ENCODE measurements around the gene MSI2. TPM values are rescaled to one million over a fixed set of nuclear protein-coding genes. Genes with fewer than 3 reads are reported as not detected.

The MSI2 gene
- total and polyA plus RNA-seq, 2 donors (not counting 1 experiment from before 2014, with no cell fraction given), result 16.1 to 196 TPM

DNA sequence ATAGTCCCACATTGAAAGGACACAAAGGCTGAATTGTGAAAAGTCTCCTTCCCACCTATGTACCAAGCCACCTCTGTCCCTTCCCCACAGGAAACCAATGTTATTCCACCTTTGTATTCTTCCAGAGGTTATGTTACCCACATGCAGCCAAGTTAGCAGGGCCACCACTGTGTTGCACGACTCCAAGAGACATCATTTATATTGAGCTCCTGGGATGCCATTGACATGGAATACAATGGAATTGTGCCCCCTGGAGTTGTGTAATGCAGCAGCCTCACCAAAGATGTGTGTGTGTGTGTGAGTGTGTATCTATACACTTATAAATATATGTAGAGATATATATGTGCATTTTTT lies 21.6 kb upstream of the MSI2 start:
- POLR2A ChIA-PET, result no interaction called here
- CTCF ChIA-PET, result no interaction called here
- Mint-ChIP-seq H3K27ac (no peak overlapping the region), H3K9me3 (ENCODE audit: insufficient read depth) (no peaks in the 10 kb centered on the region), H3K4me1 (no peaks in the 10 kb centered on the region), H3K4me3 (no peak overlapping the region), H3K27me3 (peaks cover 31% of the 10 kb centered on the region)
- no peaks in the 10 kb centered on the region for H4K20me1 ChIP-seq (ENCODE audit: control insufficient read depth, insufficient read depth, low read length, poor library complexity, severe bottlenecking)
- no peak overlapping the region for H3K4me3 ChIP-seq (ENCODE audit: control extremely low read depth in 1 of 5, extremely low read depth in 1 of 5, insufficient read depth in 1 of 5, low read depth in 2 of 5, low read length in 4 of 5)
- no peak for TF ChIP-seq EZH2 (IDR thresholded peaks at IDR 0.05; ENCODE audit: borderline replicate concordance, insufficient read depth, low read depth, low read length, poor library complexity, severe bottlenecking)
- TF ChIP-seq, protein P1, sequence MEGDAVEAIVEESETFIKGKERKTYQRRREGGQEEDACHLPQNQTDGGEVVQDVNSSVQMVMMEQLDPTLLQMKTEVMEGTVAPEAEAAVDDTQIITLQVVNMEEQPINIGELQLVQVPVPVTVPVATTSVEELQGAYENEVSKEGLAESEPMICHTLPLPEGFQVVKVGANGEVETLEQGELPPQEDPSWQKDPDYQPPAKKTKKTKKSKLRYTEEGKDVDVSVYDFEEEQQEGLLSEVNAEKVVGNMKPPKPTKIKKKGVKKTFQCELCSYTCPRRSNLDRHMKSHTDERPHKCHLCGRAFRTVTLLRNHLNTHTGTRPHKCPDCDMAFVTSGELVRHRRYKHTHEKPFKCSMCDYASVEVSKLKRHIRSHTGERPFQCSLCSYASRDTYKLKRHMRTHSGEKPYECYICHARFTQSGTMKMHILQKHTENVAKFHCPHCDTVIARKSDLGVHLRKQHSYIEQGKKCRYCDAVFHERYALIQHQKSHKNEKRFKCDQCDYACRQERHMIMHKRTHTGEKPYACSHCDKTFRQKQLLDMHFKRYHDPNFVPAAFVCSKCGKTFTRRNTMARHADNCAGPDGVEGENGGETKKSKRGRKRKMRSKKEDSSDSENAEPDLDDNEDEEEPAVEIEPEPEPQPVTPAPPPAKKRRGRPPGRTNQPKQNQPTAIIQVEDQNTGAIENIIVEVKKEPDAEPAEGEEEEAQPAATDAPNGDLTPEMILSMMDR (IDR thresholded peaks at IDR 0.05), result no peak
- DNase-seq (no peak), ATAC-seq (ENCODE audit: low read depth) (no peak)
- H3K36me3 ChIP-seq (replicated peaks in 1 of 2; ENCODE audit: control extremely low read depth in 1 of 2, control insufficient read depth in 1 of 2, extremely low read depth in 1 of 2, insufficient read depth in 2 of 2, low read length in 1 of 2), result no peaks in the 10 kb centered on the region
- H3K9ac ChIP-seq (ENCODE audit: low read length), result no peak overlapping the region
- WGBS (ENCODE audit: insufficient coverage), result no CpG with 5 or more reads among the region's 1 CpG
- H2AFZ ChIP-seq (ENCODE audit: insufficient read depth, low read depth, low read length, poor library complexity, severe bottlenecking), result no peak overlapping the region
- intact Hi-C loops (cut with micrococcal nuclease), result no loop called here
- no peaks in the 10 kb centered on the region for H3K9me3 ChIP-seq (ENCODE audit: control extremely low read depth in 1 of 3, control insufficient read depth in 2 of 3, insufficient read depth in 1 of 3, low read length in 2 of 3)
- no peaks in the 10 kb centered on the region for H3K79me2 ChIP-seq (ENCODE audit: control insufficient read depth, insufficient read depth, low read length)
- no peaks in the 10 kb centered on the region for H3K4me1 ChIP-seq (ENCODE audit: control insufficient read depth in 2 of 2, insufficient read depth in 2 of 2, low read length in 2 of 2)
- peaks cover 0 to 8% (median 3%) of the 10 kb centered on the region in 4 experiments for H3K27me3 ChIP-seq (replicated peaks in 1 of 4; ENCODE audit: control extremely low read depth in 1 of 4, control insufficient read depth in 3 of 4, insufficient read depth in 4 of 4, low read length in 3 of 4)
- H3K27ac ChIP-seq (ENCODE audit: low read length in 2 of 2), result no peak overlapping the region
- H3K4me2 ChIP-seq (replicated peaks; ENCODE audit: low read depth, low read length, poor library complexity, severe bottlenecking), result no peak overlapping the region

DNA sequence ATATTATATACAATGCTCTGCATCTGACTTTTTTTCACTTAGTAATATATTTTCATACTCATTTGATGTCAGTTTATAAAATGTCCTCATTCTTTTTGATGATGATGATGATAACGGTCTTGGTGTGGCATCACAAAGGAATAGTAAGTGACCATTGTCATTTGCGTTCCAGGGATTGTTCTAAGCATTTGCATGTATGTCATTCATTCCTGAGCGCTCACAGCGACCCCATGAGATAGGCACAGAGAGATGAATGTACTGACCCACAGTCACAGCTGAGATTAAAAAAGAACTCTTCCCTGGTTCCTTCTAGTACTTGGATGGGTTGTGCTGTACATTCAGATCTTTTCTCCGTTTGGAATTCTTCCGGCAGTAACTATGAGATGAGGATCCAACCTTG lies 21.2 kb upstream of the MSI2 start:
- POLR2A ChIA-PET, result no interaction called here
- TF ChIP-seq EZH2 (IDR thresholded peaks at IDR 0.05; ENCODE audit: borderline replicate concordance, insufficient read depth, low read depth, low read length, poor library complexity, severe bottlenecking), result no peak
- TF ChIP-seq, protein P1 (IDR thresholded peaks at IDR 0.05), result no peak
- no peak for ATAC-seq (ENCODE audit: low read depth)
- peaks cover 31% of the 10 kb centered on the region for H3K27me3 Mint-ChIP-seq
- no peak for DNase-seq
- Histone ChIP-seq H3K4me3 (ENCODE audit: control extremely low read depth in 1 of 5, extremely low read depth in 1 of 5, insufficient read depth in 1 of 5, low read depth in 2 of 5, low read length in 4 of 5) (no peak overlapping the region), H3K36me3 (replicated peaks in 1 of 2; ENCODE audit: control extremely low read depth in 1 of 2, control insufficient read depth in 1 of 2, extremely low read depth in 1 of 2, insufficient read depth in 2 of 2, low read length in 1 of 2) (no peaks in the 10 kb centered on the region), H3K9me3 (ENCODE audit: control extremely low read depth in 1 of 3, control insufficient read depth in 2 of 3, insufficient read depth in 1 of 3, low read length in 2 of 3) (no peaks in the 10 kb centered on the region), H3K27ac (ENCODE audit: low read length in 2 of 2) (no peak overlapping the region), H4K20me1 (ENCODE audit: control insufficient read depth, insufficient read depth, low read length, poor library complexity, severe bottlenecking) (no peaks in the 10 kb centered on the region), H3K9ac (ENCODE audit: low read length) (no peak overlapping the region), H3K79me2 (ENCODE audit: control insufficient read depth, insufficient read depth, low read length) (no peaks in the 10 kb centered on the region), H3K4me2 (replicated peaks; ENCODE audit: low read depth, low read length, poor library complexity, severe bottlenecking) (no peak overlapping the region), H2AFZ (ENCODE audit: insufficient read depth, low read depth, low read length, poor library complexity, severe bottlenecking) (no peak overlapping the region), H3K4me1 (ENCODE audit: control insufficient read depth in 2 of 2, insufficient read depth in 2 of 2, low read length in 2 of 2) (no peaks in the 10 kb centered on the region), H3K27me3 (replicated peaks in 1 of 4; ENCODE audit: control extremely low read depth in 1 of 4, control insufficient read depth in 3 of 4, insufficient read depth in 4 of 4, low read length in 3 of 4) (peaks cover 0 to 8% (median 3%) of the 10 kb centered on the region in 4 experiments)
- intact Hi-C loops (cut with micrococcal nuclease), result no loop called here
- no peak overlapping the region for H3K27ac Mint-ChIP-seq
- no peak overlapping the region for H3K4me3 Mint-ChIP-seq
- 97% methylated on average over 3 of the region's 6 CpGs for WGBS (ENCODE audit: insufficient coverage)
- H3K4me1 Mint-ChIP-seq, result no peaks in the 10 kb centered on the region
- no peaks in the 10 kb centered on the region for H3K9me3 Mint-ChIP-seq (ENCODE audit: insufficient read depth)
- CTCF ChIA-PET, result no interaction called here

All from B cell (primary cell).